NCI-H2081 (cell line): ENCODE data around the gene RORB.

ENCODE experiments used
- DNase-seq, 2 experiments: peaks; one replicate each; lab custom pipeline; 2025; lab: John Stamatoyannopoulos, UW

Gene RORB

DNA sequence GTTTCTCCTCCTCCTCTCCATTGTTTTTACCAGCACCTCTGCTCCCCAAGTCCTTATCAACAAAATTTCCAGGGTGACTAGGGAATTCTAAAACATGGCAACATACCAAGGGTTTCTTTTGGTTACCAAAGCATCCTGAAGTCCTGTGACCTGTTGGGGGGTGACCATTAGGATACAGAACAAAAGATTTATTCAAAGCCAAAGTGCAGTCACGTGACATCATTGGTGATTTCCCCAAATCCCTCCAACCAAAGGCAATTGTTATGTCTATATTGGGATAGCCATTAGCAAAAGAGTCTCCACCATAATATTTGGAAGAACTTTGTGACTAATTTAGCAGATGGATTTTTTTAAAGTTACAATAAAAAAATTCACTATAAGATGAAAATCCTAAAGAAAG lies 222.2 kb downstream of the RORB start:
- no peak for DNase-seq

DNA sequence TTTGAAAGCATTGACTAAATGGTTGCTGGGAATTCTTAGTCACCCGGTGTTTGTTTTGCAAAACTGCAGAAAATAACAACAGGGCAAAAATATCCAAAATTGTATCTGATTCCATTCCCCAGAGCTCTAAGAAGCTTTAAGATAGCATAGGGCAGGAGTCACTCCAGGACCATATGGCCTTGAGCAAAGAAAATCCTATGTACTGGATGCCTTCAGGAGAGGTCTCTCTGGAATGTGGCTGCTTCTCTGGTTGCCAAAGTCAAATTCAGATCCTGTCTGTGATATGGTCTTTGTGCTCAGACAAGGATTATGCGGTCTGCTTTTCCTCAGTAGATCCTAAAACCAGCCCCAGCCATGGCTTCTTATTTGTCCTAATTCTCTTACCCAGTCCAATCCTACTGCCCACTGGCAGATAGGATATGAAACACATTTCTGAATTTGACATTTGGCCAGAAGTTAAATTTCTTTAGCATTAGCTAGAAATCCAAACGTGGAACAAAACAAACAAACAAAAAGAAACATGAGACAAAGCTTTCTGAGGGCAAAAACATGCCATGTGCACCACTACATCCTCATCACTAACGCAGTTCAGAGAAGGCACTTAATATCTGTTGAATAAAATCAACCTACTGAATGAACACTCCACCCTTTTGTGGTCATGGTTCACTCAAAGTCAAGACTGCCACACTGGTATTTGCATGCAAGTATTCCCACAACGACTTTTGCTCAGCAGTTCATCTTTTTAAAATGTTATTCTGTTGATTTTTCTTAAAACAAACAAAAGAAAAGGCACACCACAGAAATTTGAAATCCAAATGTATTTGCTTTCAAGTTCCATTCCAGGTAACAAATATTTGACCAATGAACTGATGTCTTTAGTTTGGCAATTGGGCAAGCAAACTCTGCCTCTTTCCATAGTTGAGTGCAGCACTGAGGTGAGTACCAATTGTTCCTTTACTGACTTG lies 224.8 kb downstream of the RORB start:
- DNase-seq: no peak

DNA sequence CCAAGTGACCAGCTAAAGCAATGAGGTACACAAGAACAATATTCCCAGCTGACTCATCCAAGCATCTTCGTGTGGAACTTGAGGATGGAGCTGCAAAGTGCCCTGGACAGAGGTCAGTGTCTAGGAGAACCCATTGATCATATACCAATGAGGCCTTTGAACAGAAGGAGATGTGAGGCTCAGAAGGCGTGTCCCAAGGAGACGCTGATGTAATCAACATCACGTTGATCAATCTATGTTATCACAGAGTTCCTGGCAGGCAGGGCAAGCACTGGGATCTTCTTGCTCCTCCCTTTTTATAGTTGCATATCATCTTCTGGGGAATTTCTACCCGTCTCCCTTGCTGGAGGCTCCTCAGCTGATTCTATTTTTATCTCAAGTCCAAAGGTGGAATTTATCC lies 227.2 kb downstream of the RORB start:
- DNase-seq: no peak

DNA sequence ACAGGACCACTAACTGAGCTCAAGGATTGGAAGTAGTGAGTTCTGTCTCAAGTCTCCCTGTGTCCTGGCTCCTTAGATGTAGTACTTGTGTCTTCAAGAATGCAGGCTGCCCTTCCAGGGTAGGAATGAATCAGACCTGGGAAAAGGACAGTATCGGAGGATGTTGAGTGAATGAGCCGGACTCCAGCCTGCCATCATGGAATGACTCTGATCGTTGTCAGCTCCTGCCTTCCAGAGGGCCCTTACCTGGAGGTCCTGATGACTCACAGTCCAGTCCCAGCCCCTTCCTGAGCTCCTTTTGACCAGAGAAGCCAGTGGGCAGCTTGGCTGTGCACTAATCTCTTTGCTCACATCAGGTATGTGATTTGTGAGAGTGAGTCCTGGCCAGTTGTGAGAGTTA lies 229.4 kb downstream of the RORB start:
- DNase-seq: no peak

DNA sequence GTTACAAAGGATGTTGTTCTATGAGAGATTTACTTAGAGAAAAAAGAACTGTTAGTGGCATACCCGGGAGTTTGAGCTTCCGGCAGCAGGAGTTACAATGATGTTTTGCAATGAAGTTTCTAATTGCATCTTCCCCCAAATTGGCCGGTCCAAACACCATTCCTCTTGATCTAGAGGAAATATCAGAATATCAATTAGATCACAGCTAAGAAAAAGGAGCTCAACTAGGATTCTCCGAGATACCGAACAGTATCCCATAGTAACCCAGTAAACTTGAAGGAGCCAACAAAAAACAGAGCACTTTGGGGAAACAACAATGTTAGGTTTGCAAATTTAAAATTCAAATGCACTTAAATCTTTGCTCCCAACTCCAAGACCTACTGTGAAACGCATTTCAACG lies 231.0 kb downstream of the RORB start:
- DNase-seq: no peak

DNA sequence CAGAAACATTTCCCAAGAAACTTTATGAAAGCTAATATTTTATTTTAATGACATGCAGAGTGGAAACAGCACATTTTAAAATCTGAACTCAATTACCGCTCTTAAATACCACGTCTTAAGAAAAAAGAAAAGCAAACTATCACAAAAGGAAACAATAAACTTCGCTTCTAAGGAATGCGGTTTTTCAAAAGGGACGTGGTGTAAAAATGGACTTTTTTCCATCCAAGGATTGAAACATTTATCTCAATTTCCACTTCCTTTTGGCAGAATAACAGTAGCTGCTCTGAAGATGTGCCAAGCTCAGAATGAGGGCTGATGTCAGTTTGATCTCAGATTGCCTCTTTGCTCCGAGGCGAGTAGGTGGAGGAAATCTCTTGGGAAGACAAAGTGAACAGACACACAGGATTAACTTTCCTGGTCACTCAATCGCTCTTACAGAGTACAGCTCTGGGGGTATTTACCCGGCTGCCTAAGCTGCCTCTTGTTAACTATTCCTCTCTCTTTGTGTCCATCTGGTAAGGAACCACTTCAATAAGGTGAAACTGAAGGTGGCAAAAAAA lies 232.1 kb downstream of the RORB start:
- no peak for DNase-seq

DNA sequence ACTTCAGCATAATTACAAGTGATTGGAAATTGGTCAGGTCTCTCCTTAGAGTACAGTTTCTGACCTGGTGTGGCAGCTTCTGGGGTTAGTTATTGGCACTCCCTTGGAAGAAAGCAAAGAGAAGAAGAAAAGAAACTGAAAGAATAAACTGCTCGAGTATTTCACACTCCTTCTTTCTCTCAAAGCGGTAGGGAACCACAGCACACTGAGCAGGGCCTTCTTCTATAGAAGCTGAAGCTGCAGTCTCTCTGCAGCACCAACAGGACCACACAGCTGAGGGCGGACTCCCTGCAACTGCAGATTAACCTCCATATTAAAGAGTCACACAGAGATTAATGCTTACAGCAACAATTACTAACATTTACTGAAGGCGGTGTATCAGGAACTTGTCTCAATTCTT lies 238.6 kb downstream of the RORB start:
- no peak for DNase-seq

DNA sequence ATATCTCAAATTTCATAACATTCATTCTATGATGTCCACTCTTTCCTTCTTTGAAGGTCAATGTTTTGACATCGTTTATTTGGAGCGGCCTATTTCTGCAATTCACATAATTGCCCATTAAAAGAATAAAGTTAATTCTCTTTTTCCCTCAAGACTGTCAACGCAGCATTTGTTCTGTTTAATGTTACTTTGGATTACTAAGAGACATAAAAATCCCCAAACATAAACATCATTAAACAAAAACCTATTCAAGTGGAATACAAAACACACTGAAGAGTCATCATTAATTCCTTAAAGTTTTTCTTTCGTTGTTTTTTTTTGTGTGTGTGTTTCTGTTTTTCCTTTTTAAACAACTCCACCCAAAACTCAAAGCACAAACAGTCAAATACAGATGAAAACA lies 239.5 kb downstream of the RORB start:
- no peak for DNase-seq

DNA sequence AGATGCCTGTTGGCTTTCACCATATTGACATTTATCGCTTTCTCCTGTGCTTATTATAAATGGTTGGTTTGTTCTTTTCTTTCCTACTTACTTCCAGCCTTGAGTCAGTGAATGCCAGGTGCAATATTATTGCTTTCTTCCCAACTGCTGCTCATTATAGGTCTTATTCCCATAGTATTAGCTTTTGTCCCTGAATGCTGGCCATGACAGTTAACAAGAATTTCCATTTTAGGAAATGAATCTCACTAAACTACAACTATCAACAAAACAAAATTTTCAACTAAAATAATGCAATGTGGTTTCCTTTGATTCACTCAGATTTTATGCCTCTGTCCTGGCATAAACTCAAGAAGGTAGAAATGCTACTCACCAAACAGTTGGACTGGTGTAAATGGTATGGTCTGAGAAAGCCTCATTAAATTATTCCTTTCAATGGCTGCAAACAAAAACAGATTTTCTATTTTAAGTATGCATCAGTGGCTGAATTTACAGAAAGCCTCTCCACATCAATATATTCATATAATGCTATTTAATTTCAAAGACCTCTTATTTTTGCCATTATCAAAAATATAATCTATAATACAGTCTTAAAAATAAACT lies 245.2 kb downstream of the RORB start:
- peak in 1 of 2 experiments; percentile 23 for DNase-seq
